HCT116 (cell line): ENCODE results near the gene PDLIM4.

Source experiments
- FOSL1 ChIP-seq: IDR thresholded peaks from 2 replicates; pipeline ENCODE4 v1.6.1; 2012; ENCODE audit warnings: low read depth
- POLR2AphosphoS5 ChIP-seq: IDR thresholded peaks from 2 replicates; pipeline ENCODE4 v1.6.1; 2011; ENCODE audit warnings: mild to moderate bottlenecking, low read depth, low read length, moderate library complexity
- YY1 ChIP-seq: IDR thresholded peaks from 2 replicates; pipeline ENCODE4 v1.6.1; 2011; ENCODE audit warnings: low read length, low read depth, moderate library complexity, mild to moderate bottlenecking; ENCODE audit not compliant: insufficient replicate concordance; ENCODE audit errors: extremely low read depth
- TF ChIP-seq, protein P1 (sequence below), 3 experiments: fragments of 200-600 bp in 1 of 3; sonication (generic) in 1 of 3; IDR thresholded peaks in 2 of 3; conservative IDR thresholded peaks in 1 of 3; 2 replicates each; pipeline ENCODE4 v1.5.1; 2012 to 2017; ENCODE audit warnings: low read depth in 2 of 3, low read length in 2 of 3, antibody characterized with exemption in 1 of 3, borderline replicate concordance in 1 of 3, control low read depth in 1 of 3, mild to moderate bottlenecking in 1 of 3, mixed read lengths in 1 of 3, mixed run types in 1 of 3, moderate library complexity in 1 of 3; ENCODE audit not compliant: insufficient read depth in 1 of 3
- TF ChIP-seq, protein P2 (sequence below): IDR thresholded peaks from 2 replicates; pipeline ENCODE4 v1.6.1; 2012
- TF ChIP-seq, protein P3 (sequence below): IDR thresholded peaks from 2 replicates; pipeline ENCODE4 v1.6.1; 2012; ENCODE audit warnings: low read depth

DNA sequence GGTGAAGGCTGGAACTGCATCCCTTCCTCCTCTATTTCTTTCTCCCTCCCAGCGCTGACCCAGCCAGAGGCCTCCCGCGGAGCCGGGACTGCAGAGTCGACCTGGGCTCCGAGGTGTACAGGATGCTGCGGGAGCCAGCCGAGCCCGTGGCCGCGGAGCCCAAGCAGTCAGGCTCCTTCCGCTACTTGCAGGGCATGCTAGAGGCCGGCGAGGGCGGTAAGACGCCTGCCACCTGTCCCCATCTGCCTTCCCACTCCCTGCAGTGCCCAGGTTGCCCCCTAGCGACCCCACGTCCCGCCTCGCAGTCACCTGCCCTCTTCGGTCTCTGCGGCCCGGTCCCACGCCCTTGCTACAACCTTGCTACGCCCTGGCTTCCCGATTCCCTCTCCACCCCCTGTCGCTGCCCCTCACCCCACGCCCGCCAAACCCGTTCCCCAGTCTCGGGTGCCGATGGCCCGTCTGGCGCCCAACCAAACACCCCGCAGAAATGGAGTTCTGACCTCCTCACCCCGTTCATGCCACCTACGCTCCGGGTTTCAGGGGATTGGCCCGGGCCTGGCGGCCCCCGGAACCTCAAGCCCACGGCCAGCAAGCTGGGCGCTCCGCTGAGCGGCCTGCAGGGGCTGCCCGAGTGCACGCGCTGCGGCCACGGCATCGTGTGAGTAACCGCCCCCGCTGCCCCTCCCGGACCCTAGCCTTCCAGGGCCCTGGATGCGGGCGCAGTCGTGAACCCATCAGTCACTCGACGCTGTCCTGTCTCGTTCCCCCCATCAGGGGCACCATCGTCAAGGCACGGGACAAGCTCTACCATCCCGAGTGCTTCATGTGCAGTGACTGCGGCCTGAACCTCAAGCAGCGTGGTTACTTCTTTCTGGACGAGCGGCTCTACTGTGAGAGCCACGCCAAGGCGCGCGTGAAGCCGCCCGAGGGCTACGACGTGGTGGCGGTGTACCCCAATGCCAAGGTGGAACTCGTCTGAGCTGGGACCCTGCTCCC is 14.1 kb downstream of the PDLIM4 start:
- TF ChIP-seq, protein P1, sequence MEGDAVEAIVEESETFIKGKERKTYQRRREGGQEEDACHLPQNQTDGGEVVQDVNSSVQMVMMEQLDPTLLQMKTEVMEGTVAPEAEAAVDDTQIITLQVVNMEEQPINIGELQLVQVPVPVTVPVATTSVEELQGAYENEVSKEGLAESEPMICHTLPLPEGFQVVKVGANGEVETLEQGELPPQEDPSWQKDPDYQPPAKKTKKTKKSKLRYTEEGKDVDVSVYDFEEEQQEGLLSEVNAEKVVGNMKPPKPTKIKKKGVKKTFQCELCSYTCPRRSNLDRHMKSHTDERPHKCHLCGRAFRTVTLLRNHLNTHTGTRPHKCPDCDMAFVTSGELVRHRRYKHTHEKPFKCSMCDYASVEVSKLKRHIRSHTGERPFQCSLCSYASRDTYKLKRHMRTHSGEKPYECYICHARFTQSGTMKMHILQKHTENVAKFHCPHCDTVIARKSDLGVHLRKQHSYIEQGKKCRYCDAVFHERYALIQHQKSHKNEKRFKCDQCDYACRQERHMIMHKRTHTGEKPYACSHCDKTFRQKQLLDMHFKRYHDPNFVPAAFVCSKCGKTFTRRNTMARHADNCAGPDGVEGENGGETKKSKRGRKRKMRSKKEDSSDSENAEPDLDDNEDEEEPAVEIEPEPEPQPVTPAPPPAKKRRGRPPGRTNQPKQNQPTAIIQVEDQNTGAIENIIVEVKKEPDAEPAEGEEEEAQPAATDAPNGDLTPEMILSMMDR (IDR thresholded peaks at IDR 0.05 in 2 of 3, conservative IDR thresholded peaks at IDR 0.05 in 1 of 3; ENCODE audit: borderline replicate concordance in 1 of 3, insufficient read depth in 1 of 3, low read depth in 2 of 3, low read length in 2 of 3) = no peak
- no peak for TF ChIP-seq FOSL1
- TF ChIP-seq POLR2AphosphoS5 = no peak
- TF ChIP-seq, protein P2, sequence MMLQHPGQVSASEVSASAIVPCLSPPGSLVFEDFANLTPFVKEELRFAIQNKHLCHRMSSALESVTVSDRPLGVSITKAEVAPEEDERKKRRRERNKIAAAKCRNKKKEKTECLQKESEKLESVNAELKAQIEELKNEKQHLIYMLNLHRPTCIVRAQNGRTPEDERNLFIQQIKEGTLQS = no peak
- TF ChIP-seq, protein P3, sequence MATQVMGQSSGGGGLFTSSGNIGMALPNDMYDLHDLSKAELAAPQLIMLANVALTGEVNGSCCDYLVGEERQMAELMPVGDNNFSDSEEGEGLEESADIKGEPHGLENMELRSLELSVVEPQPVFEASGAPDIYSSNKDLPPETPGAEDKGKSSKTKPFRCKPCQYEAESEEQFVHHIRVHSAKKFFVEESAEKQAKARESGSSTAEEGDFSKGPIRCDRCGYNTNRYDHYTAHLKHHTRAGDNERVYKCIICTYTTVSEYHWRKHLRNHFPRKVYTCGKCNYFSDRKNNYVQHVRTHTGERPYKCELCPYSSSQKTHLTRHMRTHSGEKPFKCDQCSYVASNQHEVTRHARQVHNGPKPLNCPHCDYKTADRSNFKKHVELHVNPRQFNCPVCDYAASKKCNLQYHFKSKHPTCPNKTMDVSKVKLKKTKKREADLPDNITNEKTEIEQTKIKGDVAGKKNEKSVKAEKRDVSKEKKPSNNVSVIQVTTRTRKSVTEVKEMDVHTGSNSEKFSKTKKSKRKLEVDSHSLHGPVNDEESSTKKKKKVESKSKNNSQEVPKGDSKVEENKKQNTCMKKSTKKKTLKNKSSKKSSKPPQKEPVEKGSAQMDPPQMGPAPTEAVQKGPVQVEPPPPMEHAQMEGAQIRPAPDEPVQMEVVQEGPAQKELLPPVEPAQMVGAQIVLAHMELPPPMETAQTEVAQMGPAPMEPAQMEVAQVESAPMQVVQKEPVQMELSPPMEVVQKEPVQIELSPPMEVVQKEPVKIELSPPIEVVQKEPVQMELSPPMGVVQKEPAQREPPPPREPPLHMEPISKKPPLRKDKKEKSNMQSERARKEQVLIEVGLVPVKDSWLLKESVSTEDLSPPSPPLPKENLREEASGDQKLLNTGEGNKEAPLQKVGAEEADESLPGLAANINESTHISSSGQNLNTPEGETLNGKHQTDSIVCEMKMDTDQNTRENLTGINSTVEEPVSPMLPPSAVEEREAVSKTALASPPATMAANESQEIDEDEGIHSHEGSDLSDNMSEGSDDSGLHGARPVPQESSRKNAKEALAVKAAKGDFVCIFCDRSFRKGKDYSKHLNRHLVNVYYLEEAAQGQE = no peak
- no peak for TF ChIP-seq YY1
